Mesendoderm (in vitro differentiated cells): ENCODE results near the gene CHD6.

Experiments
- DNase-seq: peaks from one replicate; pipeline ENCODE4 v3.0.0; 2013
- H2AK5ac ChIP-seq: 2 replicates; pipeline ENCODE4 v1.6.1; 2013; ENCODE audit warnings: low read length, inconsistent platforms
- H2BK120ac ChIP-seq: 2 replicates; pipeline ENCODE4 v1.6.1; 2013; ENCODE audit warnings: low read depth, mild to moderate bottlenecking, low read length, moderate library complexity, mixed read lengths
- H2BK15ac ChIP-seq: replicated peaks from 2 replicates; pipeline ENCODE4 v1.6.1; 2013; ENCODE audit warnings: low read depth, mild to moderate bottlenecking, moderate library complexity
- H2BK5ac ChIP-seq: 2 replicates; pipeline ENCODE4 v1.6.1; 2013; ENCODE audit warnings: low read length, inconsistent platforms
- H3K18ac ChIP-seq: 2 replicates; pipeline ENCODE4 v1.6.1; 2013; ENCODE audit warnings: mild to moderate bottlenecking, low read length, mixed read lengths
- H3K23ac ChIP-seq: one replicate; pipeline ENCODE4 v1.6.1; 2013; ENCODE audit warnings: low read length
- H3K27ac ChIP-seq: 2 replicates; pipeline ENCODE4 v1.5.1; 2013; ENCODE audit warnings: low read depth, mild to moderate bottlenecking, inconsistent platforms, low read length, moderate library complexity
- H3K27me3 ChIP-seq: 2 replicates; pipeline ENCODE4 v1.6.1; 2013; ENCODE audit warnings: low read length, control low read depth, mild to moderate bottlenecking, inconsistent platforms; ENCODE audit not compliant: insufficient read depth, poor library complexity
- H3K36me3 ChIP-seq: 2 replicates; pipeline ENCODE4 v1.6.1; 2013; ENCODE audit warnings: low read length, inconsistent platforms; ENCODE audit not compliant: control insufficient read depth, insufficient read depth
- H3K4ac ChIP-seq: one replicate; pipeline ENCODE4 v1.6.1; 2013; ENCODE audit warnings: low read depth, mild to moderate bottlenecking, low read length, moderate library complexity
- H3K4me1 ChIP-seq: 2 replicates; pipeline ENCODE4 v1.6.1; 2013; ENCODE audit warnings: low read depth, low read length, inconsistent platforms; ENCODE audit not compliant: control insufficient read depth
- H3K4me2 ChIP-seq: 2 replicates; pipeline ENCODE4 v1.6.1; 2013; ENCODE audit warnings: low read length
- H3K4me3 ChIP-seq: 2 replicates; pipeline ENCODE4 v1.5.1; 2013; ENCODE audit warnings: mild to moderate bottlenecking, low read length
- H3K56ac ChIP-seq: one replicate; pipeline ENCODE4 v1.6.1; 2013; ENCODE audit warnings: low read length
- H3K79me1 ChIP-seq: 2 replicates; pipeline ENCODE4 v1.6.1; 2013; ENCODE audit warnings: low read length, inconsistent platforms
- H3K79me2 ChIP-seq: 2 replicates; pipeline ENCODE4 v1.6.1; 2013; ENCODE audit warnings: mild to moderate bottlenecking, low read length; ENCODE audit not compliant: control insufficient read depth, insufficient read depth
- H3K9ac ChIP-seq: 2 replicates; pipeline ENCODE4 v1.6.1; 2013; ENCODE audit warnings: low read length, inconsistent platforms
- H4K5ac ChIP-seq: one replicate; pipeline ENCODE4 v1.6.1; 2013; ENCODE audit warnings: low read length
- H4K8ac ChIP-seq: one replicate; pipeline ENCODE4 v1.6.1; 2013; ENCODE audit warnings: low read depth, mild to moderate bottlenecking, control low read depth, low read length, moderate library complexity
- WGBS: extraction: QIAGEN DNeasy Blood & Tissue Kit; methylation state at CpG from one replicate; pipeline ENCODE4 v1.1.7; 2013; ENCODE audit warnings: low lambda C conversion rate, missing lambda C conversion rate; ENCODE audit not compliant: insufficient coverage; ENCODE audit errors: extremely low coverage; 5-methylcytosine and 5-hydroxymethylcytosine counted together

Gene CHD6

DNA sequence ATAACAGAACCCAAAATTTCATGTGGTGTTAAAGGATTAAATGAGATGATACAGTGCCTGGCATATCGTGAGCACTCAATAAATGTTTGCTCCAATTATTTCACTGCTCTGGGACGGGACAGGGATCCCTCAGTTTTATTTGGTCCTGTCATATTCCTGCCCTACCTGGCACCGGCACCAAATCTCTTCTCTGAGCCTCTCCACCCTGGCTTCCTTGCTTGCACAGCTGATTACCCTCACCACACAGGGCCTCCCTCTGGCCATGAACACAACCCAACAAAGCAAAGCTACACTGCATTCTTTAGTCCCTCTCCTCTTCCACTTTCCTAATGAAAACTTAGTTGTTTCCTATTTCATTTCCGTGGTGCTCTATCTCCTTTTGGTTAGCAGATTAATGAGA lies 16.4 kb downstream of the CHD6 start:
- Histone ChIP-seq H2AK5ac (no peak overlapping the region), H2BK5ac (no peak overlapping the region), H2BK15ac (no peak overlapping the region), H4K5ac (no peak overlapping the region), H3K4me1 (no peaks in the 10 kb centered on the region), H3K27ac (no peak overlapping the region), H3K56ac (no peak overlapping the region), H3K36me3 (no peaks in the 10 kb centered on the region), H3K79me2 (peaks cover 81% of the 10 kb centered on the region), H2BK120ac (no peak overlapping the region), H3K4ac (no peak overlapping the region), H3K23ac (no peak overlapping the region), H3K4me2 (no peak overlapping the region), H3K4me3 (no peak overlapping the region), H4K8ac (no peak overlapping the region), H3K18ac (no peak overlapping the region), H3K9ac (no peak overlapping the region), H3K79me1 (peaks cover 42% of the 10 kb centered on the region), H3K27me3 (no peaks in the 10 kb centered on the region)
- no peak for DNase-seq
- WGBS: no CpG with 5 or more reads among the region's 4 CpGs

DNA sequence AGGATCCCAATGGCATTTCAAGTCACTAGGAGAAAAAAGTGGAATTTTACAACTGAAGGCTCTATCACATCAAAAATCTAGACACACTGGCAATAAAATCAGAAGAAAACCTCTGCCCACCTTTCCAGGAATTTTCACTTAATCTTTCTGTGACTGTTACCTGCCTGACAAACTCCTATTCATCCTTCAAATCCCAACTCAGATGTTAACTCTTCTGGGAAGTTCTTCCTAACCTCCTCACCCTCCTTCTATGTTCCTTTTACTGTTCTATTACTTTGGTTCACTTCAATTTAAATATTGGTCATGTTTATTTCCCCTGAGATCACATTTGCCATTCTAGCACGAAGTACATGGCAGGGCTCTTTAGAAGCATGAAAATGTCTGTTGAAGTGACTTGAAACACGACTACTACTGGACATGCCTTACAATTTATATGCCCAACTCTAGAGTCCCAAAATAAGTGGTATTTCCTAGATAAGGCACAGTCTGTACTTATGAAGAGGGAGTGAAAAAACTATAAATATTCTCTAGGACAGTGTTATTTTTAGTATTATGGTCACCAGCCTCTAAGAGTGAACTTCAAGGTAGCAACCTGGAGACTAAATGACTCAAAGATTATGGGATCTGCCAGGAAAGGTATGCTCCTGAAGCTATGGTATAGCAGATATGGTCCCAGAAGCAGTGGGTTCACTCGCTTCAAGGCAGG lies 17.1 kb downstream of the CHD6 start:
- H3K27ac ChIP-seq: no peak overlapping the region
- H3K79me1 ChIP-seq: peaks cover 42% of the 10 kb centered on the region
- peaks cover 83% of the 10 kb centered on the region for H3K79me2 ChIP-seq
- H2BK120ac ChIP-seq: no peak overlapping the region
- H3K23ac ChIP-seq: no peak overlapping the region
- H3K4me1 ChIP-seq: no peaks in the 10 kb centered on the region
- no peak overlapping the region for H4K5ac ChIP-seq
- H4K8ac ChIP-seq: no peak overlapping the region
- H2BK15ac ChIP-seq: no peak overlapping the region
- no peaks in the 10 kb centered on the region for H3K27me3 ChIP-seq
- H3K4ac ChIP-seq: no peak overlapping the region
- no peak overlapping the region for H3K56ac ChIP-seq
- H3K4me2 ChIP-seq: no peak overlapping the region
- H3K18ac ChIP-seq: no peak overlapping the region
- no peak overlapping the region for H2AK5ac ChIP-seq
- H3K9ac ChIP-seq: no peak overlapping the region
- no peak overlapping the region for H3K4me3 ChIP-seq
- no peaks in the 10 kb centered on the region for H3K36me3 ChIP-seq
- DNase-seq: no peak
- WGBS: no CpG with 5 or more reads among the region's 3 CpGs
- no peak overlapping the region for H2BK5ac ChIP-seq

DNA sequence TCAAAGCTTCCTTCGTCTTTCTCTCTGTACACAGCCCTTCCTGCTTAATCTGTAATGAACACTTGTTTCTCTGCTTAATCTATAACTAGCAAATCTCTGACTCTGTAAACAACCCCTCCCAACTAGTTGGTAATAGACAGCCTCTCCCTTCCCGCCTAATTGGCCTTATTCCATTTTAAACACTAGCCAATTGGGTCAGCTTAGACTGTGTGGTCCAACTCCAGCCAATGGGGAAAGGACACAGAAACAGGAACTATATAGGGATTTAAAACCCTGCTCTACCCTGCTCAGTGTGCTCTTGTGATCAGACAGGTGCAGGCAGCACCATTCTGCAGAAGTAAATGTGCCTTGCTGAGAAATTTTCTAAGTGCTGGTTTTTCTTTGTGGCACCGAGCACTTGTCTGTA lies 18.5 kb downstream of the CHD6 start:
- no peak overlapping the region for H3K4ac ChIP-seq
- H3K9ac ChIP-seq: no peak overlapping the region
- peaks cover 47% of the 10 kb centered on the region for H3K79me1 ChIP-seq
- H4K5ac ChIP-seq: no peak overlapping the region
- no peak overlapping the region for H3K27ac ChIP-seq
- H4K8ac ChIP-seq: no peak overlapping the region
- no peak overlapping the region for H2BK120ac ChIP-seq
- H3K4me1 ChIP-seq: no peaks in the 10 kb centered on the region
- peaks cover 91% of the 10 kb centered on the region for H3K79me2 ChIP-seq
- H3K4me3 ChIP-seq: no peak overlapping the region
- no peak overlapping the region for H3K23ac ChIP-seq
- H3K4me2 ChIP-seq: no peak overlapping the region
- no peaks in the 10 kb centered on the region for H3K36me3 ChIP-seq
- DNase-seq: no peak
- no peak overlapping the region for H2AK5ac ChIP-seq
- no peak overlapping the region for H3K56ac ChIP-seq
- no peaks in the 10 kb centered on the region for H3K27me3 ChIP-seq
- no CpG with 5 or more reads among the region's 3 CpGs for WGBS
- H2BK15ac ChIP-seq: no peak overlapping the region
- H2BK5ac ChIP-seq: no peak overlapping the region
- H3K18ac ChIP-seq: no peak overlapping the region

DNA sequence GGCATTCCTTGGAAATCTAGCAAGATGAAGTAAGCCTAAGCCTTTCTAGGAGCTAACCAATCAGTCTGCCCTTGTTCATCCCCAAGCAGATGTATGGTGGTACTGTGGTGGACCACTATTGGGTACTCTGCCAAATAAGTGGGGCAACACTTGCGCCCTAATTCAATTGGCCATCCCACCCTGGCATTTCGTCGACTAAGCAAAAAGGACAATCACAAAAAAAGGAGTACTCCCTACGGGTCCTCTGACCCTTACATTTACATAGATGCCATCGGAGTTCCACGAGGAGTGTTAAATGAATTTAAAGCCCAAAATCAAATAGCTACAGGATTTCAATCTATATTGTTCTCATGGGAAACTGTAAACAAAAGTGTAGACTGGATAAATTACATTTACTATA lies 19.5 kb downstream of the CHD6 start:
- Histone ChIP-seq H3K4me1 (no peaks in the 10 kb centered on the region), H3K36me3 (no peaks in the 10 kb centered on the region), H3K4ac (no peak overlapping the region), H3K27ac (no peak overlapping the region), H3K27me3 (no peaks in the 10 kb centered on the region), H2BK15ac (no peak overlapping the region), H3K18ac (no peak overlapping the region), H3K79me2 (peaks cover 91% of the 10 kb centered on the region), H4K5ac (no peak overlapping the region), H3K4me3 (no peak overlapping the region), H2BK5ac (no peak overlapping the region), H3K4me2 (no peak overlapping the region), H3K79me1 (peaks cover 42% of the 10 kb centered on the region), H2BK120ac (no peak overlapping the region), H4K8ac (no peak overlapping the region), H3K56ac (no peak overlapping the region), H3K23ac (no peak overlapping the region), H2AK5ac (no peak overlapping the region), H3K9ac (no peak overlapping the region)
- no peak for DNase-seq
- WGBS: no CpG with 5 or more reads among the region's 6 CpGs

DNA sequence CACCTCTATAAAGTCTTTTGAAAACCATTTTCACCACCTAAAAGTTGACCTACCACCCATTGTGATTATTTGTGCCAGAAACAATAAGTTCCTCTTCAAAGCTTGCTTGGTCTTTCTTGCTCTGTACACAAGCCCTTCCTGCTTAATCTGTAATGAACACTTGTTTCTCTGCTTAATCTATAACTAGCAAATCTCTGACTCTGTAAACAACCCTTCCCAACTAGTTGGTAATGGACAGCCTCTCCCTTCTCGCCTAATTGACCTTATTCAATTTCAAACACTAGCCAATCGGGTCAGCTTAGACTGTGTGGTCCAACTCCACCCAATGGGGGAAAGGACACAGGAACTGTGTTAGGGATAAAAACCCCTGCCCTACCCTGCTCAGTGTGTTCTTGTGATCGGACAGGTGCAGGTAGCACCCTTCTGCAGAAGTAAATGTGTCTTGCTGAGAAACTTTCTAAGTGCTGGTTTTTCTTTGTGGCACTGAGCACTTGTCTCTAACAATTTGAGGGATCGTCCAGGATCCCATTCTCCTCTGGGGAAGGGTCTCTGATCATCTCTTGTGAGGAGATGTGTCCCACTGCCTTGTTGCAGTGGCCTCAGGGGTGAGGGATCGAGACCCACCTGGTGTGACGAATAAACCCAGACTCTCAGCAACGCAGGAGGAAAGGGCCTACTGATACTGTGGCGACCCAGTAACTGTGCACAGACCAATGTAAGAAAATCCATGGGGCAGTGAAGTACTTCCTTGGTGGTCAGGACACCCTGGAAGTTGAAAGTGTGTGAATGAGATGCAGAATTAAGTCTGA lies 23.5 kb downstream of the CHD6 start:
- H3K18ac ChIP-seq: no peak overlapping the region
- no peak overlapping the region for H2BK15ac ChIP-seq
- no peak overlapping the region for H3K27ac ChIP-seq
- no peaks in the 10 kb centered on the region for H3K4me1 ChIP-seq
- no peak overlapping the region for H2BK120ac ChIP-seq
- peaks cover 70% of the 10 kb centered on the region for H3K79me2 ChIP-seq
- H4K8ac ChIP-seq: no peak overlapping the region
- no peak overlapping the region for H3K9ac ChIP-seq
- H4K5ac ChIP-seq: no peak overlapping the region
- DNase-seq: no peak
- no peak overlapping the region for H3K23ac ChIP-seq
- H2BK5ac ChIP-seq: no peak overlapping the region
- no peaks in the 10 kb centered on the region for H3K27me3 ChIP-seq
- no CpG with 5 or more reads among the region's 8 CpGs for WGBS
- H3K36me3 ChIP-seq: no peaks in the 10 kb centered on the region
- no peak overlapping the region for H3K4me2 ChIP-seq
- H3K79me1 ChIP-seq: peaks cover 29% of the 10 kb centered on the region
- H3K56ac ChIP-seq: no peak overlapping the region
- no peak overlapping the region for H3K4ac ChIP-seq
- no peak overlapping the region for H2AK5ac ChIP-seq
- peak overlapping the region; percentile 8 for H3K4me3 ChIP-seq
